Stimulated activated CD4-positive, alpha-beta T cell treated with anti-CD3 and anti-CD28 coated beads, Interleukin-15, amount 100 ng/mL, for 1 hour (primary cell): ENCODE measurements around the gene SLC22A5.
"Not testable (repeated sequence)": the region's sequence is repeated elsewhere in the genome, so short reads cannot be mapped to it uniquely, and the experiment has no call there.

ENCODE experiments used
- DNase-seq, 2 donors: peaks; one replicate each; pipeline ENCODE4 v3.0.0-alpha.2; 2020; ENCODE audit warnings: low read depth in 1 of 2, low spot score in 1 of 2

Gene SLC22A5

DNA sequence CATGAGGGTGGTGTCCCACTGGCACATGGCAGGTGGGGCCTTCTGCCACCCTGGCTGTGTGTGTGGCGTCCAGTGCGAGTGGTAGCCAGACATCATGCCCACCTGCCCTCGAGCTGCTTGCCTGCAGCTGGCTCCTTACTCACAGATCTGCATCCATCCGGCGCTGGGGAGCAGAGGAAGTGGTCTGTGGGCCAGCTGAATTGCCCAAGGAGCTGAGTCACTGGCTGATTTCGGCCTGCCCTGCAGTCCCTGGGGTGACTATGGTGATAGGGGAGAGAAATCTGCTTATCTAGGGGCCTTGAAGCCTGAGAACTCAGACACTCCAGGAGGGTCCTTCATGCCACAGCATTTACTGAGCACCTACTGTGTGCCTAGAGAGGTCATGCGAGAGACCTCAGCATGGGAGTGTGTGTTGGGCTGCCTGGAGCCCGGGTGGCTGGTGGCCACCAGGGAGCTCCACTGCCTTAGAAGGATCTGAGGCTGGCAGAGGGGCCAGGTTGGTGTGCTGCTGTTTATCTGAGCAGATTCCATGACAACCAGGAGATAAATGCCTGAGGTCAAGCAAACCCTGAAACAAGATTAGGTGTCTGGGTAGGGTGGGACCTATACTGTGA lies 57.1 kb downstream of the SLC22A5 start:
- DNase-seq = peak in 1 of 2 donors; percentile 25

DNA sequence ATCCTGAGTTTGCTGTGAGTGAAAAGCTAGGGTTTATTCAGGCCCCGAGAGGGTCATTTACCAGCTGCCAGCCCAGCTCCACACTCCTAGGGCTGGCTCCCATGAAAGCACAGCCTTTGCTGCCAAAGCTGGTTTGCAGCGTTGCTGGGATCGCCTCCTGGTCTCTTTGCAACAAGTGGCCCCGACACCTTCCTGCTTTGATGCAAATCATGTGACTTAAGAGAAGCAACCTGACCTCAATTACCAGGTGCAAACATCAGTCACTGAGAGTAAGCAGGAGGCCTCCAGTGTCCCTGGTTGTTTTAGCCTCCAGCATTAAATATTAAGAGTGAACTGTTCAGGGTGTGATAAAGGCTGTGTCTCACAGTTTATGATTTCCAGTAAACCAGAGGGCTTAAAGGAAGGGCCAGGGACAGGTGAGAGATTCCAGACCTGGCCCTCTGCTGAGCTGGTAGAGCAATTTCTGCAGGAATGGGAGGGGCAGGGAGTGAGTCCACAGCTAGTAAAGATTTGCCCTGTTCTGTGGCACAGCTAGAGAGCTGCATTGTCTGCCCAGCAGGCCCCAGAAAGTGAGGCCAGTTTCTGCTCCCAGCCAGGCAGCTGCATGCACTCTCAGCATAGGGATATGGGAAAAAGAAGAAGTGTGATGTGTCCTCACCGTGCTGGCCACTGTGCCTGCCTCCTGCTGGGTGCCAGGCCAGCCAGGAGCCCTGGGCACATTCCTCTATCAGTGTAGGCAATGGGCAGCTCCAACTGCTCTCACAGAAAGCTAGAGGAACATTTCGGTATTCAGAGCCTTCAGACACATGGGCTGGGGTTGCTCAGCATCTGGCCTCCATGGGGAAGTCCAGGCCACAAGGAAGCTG lies 58.0 kb downstream of the SLC22A5 start:
- peak in 1 of 2 donors; percentile 25 for DNase-seq

DNA sequence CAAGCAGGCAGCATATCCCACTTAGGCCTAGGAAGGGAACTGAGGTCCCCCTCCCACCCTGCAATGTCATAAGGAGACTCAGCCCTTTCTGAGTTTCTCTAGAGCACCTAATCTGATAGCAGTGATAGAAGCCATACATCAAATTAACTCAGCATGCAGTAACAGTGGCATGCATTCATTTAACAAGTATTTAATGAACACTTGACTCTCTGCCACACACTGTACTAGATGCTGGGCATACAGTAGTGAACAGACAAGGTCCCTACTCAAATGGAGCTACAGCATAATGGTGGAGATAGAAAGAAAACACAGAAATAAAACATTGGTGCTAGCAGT lies 58.6 kb downstream of the SLC22A5 start:
- DNase-seq = no peak

DNA sequence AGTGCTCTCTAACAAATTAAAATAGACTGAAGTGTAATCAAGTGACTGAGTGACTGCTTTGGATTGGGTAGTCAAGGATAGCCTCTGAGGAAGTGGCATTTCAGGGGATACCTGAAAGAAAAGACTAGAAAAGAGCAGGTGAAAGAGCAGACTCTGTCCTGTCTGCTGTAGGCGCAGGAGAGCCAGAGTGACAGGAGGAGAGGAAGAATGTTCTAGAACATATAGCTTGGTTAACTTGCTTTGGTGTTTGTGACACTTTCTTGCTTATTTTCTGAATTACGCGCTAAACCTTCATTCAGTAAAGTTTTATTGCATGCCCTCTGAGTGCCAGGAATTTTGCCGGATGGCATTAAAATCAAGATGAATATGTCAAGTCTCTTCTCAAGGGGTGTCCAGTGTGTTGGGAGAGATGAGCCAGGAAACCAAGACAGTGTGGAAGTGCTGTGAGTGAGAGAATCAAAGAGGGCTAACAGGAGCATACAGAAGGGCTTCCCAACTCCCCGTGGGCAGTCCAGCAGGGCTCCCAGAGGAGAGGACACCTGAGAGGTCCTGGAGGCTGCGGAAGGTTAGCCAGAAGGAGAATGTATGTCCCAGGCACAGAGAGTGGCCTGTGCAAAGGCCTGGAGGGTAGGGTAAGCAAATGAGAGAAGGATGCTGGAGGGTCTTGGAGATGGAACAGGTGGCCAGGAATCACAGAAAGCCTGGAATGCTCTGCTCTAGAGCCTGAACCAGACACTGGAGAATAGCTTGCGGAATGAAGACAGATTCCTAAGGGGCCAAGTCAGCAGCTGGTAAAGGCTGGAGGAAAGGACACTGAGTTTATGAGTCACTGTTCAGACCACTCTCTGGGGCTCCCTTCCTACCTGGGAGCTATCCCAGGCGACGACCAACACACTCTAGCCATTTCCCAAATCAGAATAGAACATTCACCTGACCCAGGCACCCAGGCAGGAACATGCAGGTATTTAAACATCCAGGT lies 59.3 kb downstream of the SLC22A5 start:
- no peak for DNase-seq

DNA sequence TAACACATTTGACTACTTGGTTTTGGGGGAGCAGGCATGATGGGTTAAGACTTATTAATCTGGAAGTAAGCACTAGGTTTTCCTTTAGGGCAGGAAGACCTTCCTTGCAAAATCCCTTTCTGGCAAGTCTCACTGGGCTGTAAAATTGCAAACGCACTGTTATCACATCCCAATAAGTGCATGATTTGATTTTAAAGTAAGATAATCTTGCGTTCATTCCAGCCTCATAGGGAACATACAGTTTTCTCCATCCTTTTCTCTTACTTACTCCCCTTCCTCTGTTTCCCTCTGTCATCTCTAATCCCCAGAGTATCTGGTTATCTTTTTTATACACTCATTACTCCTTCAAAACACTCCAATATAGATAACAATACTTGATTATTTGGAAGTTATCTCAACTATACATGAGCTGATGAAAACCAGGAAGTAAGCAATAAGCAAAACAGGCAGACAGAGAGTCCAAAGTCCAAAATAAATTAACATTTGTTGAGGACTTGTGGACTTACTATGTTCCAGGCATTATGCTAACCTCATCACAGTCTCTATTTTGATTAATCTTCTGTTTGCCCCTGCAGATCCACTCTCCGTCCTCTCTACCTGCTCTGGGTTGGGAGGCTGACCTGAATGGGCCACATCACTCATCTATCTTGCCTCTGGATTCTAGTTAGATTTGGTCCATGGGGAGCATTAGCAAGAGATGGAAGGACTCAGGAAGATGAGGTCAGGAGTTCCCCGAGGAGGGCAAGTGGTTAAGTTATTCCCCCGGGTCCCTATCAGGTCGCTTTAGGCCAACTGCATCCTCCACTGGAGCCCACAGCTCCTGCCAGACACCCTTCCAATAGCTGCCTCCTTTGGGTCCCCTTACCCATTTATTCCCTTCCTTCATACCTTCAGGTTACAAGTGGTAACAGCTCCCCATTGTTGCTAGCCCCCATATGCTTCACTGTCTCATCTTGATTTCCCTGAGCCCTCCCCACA lies 60.2 kb downstream of the SLC22A5 start:
- no peak for DNase-seq

DNA sequence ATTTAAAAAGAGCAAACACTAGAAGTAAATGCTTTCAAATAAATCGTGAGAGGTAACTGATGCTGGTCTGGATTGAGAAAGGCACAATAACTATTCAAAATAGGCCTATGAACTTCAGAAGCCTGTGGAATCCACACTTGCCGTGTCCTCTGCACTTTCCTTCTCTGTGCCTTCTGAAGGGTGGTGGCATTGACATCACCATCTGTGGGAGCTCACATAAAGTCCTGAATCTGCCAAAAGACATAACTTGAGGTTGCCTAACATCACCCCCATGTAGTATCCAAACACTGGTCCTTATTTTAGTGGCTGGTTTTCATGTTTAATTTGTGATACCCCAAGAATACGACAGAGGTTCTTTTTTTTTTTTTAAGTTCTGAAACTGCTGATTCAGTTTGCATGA lies 61.2 kb downstream of the SLC22A5 start:
- no peak for DNase-seq

DNA sequence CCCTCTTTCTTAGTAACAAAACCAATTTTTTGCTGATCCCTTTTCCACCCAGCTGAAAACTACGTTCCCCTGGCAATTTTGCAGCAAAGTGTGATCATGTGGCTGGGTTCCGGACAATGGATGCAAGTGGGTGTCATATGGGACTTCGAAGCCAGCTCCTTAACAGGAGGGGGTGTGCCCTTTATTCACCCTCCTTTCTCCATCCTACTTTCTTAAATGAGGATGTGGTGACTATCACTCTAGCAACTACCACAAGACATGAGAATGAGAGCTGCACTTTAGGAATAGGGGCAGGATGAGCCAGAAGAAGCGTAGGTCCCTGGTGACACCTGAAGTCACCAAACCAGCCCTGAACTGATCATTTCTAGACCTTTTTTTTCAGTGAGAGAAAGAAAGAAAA lies 62.1 kb downstream of the SLC22A5 start:
- DNase-seq = no peak

DNA sequence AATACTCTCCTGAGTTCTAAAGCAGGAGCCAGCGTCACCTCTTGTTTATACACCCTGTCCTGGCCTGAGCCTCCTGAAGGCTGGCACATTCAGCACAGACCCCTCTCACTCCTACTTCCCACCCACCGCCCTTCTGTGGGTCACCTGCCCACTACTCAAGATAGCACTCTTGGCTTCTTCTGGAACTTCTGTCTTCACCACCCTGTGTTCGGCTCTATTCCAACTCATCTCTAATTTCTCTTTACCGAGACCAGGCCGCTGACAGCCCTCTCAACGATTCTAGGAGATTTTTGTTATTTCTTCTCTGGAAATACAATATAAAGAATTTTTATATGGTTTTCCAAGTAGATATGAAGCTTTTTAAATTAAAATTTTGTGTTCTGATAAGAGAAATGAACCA lies 63.6 kb downstream of the SLC22A5 start:
- DNase-seq = no peak

DNA sequence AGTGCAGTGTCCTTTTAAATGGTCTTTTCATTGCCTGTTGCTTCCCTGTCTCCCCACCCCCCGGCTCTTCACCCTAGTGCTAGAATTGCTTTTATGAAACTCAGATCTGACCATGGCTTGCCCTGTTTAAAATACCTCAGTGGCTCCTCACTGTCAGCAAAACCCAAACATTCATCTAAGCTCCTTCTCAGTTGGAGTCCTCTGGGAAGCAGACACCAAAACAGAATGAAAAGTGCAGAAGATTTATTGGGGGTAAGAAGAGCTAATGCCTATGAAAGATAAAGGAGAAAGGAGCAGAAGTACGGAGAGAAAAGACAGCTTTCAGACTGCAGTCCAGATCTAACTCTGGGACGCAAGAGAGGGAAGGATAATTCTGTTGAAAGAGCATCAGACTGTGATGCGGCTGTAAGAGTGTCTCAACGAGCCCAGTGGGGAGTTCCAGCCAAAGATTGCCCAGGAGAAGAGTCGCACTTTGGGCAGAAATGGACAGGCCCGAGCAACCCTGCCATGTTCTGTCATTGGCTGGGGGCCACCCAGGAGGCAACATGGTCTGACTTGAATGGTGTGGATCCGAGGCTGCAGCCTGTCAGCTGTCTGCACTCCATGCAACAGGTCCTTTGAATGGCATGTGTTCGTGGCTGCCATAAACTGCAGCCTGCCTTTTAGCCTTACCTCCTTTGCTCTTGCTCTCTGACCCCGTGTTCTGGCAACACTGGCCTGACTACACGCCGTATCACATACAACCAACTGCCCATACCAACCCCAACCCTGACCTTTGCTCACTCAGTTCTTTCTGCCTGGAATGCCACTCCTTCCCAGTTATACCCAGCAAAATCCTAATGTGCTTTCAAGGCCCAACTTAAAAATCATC lies 65.1 kb downstream of the SLC22A5 start:
- no peak for DNase-seq

DNA sequence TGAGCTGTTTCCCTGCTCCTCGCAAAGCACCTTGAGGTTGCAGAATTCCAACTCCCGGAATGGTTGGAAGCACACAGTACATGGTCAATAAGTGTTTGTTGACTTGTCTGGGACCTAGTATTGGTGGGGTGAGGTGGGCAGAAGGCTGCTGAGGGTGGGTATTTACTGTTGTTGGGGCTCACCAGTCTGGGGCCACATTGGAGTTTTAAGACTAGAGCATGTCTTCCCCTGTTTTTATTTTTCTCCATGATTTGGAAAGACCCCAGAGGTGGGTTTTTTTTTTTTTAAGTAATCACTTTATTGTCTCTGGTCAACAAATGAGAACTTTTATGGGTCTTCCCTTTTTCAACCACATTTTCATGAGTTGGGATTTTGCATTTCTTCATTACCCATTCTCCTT lies 65.9 kb downstream of the SLC22A5 start:
- no peak for DNase-seq

DNA sequence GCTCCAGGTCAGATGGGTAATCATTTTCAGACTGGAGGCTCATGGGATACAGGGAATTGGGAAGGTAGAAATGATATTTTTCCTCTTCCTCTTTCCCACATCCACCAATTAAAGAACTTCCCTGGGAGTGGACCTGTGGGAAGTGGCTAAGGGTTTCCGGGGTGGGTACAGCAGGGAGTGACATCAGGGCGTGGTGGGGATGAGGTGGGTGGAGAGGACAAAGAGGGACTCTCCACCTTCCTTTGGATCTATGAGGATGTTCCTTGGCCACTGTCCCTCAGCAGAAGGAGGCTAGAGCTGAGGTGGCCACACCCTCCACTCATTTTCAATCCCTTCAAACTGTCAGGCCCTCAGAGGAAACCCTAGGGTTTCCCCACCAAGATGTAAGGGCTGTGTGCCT lies 66.4 kb downstream of the SLC22A5 start:
- DNase-seq = no peak

DNA sequence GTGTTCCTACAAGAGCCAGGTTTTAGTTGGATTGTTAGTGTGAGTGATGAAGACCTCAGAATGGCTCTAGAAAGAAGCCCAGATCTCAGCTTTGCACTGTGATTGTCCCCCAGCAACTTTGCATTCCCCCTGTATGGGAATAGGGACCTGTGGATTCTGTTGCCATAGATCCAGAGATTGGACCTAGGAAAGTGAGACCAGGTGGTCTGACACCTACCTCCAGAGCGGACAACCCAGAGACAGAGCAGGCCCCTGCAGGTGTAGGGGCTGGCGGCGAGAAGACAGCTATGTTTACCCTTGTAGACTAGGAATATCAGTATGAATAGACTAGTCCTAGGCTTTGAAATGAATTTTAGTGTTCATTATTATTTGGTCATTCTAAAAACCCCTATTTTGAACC lies 67.4 kb downstream of the SLC22A5 start:
- no peak for DNase-seq

DNA sequence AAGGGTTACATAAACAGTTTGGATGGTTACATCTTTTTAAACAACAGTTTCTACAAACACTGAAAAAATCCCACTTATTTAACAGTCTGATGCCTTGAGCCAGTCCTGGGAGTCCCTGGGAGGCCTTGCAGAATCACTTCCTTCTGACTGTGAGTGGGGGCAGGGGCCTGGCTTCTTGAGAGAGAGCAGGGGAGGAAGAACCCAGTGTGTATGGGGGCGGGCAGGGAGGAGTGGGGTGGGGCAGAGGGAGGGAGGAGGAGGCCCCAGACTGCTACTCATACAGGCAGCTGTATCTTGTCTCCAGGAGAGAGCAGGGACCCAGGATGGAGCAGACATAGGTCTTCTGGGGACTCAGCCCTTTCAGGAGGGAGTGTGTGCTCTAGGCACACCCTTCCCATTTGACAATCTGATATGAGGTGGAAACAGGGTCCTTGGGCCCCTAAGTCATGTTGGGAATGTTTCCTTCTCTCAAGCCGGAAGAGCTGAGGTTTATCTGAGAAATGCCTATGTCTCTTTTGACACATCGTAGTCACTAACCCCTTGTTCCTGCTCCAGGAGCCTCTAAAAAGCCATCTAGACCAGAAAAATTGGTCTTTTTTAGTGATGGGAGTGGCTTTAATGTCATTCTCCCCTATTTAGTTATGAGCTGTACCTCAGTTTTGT lies 68.2 kb downstream of the SLC22A5 start:
- peak; percentile 30 to 33 for DNase-seq

DNA sequence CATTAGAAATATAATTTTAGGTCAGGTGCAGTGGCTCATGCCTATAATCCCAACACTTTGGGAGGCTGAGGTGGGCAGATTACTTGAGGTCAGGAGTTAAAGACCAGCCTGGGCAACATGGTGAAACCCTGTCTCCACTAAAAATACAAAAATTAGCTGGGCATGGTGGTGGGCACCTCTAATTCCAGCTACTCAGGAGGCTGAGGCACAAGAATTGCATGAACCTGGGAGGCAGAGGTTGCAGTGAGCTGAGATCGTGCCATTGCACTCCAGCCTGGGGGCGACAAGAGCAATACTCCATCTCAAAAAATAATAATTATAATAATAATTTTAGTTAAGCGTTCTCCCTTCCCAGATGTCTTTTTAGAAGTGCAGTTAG lies 68.7 kb downstream of the SLC22A5 start:
- not testable (repeated sequence) for DNase-seq

DNA sequence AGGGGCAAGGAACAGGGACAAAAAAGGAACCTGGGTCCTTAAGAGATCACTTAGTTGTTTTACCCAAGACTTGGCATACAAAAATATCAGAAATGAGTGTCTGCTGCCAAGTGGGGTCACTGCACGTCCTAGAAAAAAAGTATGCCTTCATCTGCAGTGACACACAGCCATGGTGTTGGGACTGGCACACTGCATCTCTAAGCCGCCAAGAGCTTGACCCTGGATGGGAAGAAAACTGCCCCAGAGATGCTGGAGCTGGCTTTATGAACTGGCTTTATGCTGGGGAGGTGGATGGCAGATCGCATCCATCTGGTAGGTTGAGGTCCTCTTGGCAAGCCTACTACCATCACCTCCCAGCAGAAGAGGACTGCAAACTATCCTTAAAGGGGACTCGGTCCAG lies 69.4 kb downstream of the SLC22A5 start:
- no peak for DNase-seq

DNA sequence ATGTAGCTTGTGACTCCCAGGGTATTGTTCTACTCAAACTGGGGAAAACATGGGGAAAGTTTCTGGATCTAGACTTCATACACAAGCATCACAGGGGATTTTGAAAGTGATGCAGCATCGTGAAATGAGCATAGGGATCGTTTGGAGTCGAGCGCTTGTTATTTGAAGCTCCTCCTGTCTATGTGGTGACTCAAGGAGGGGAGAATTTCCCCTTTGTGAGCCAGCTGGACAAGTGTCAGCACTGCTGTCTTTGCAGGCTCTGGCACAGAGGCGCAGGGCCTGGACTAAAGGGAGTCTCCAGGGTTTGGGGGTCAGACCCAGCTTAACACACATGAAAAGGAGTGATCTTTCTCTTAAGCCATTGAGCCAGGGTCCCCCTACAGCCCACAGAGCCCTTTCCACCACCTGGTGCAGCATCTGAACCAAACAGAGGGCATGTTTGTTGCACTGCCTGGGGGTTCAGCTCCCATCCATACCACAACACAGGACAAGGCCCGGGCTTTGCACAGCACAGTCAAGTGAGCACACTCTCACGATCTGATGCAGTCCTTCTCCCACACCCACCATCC lies 70.1 kb downstream of the SLC22A5 start:
- no peak for DNase-seq

DNA sequence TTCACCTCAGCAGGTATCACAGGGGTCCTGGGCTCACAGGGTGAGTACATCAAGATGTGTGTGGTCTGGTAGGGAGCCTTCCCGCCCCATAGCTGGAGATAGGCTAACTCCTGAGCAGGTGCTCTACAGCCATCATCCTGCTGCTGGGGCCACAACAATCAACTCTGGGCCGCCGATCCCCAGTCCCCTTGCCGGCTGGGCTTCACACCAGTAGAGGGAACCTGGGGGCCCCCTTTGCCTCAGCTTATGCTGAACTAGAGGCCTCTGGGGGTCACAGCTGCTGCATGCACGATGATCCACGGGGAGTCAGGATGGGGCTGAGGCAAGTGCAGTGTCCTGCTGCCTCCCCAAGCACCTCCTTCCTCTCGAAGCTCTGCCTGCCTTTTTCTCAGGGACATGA lies 74.6 kb downstream of the SLC22A5 start:
- no peak for DNase-seq
